Fibroblast of peridontal ligament (primary cell): ENCODE data around the gene LINC00305.

Experiments
- DNase-seq: peaks from one replicate; pipeline ENCODE4 v3.0.0-alpha.2; 2010; ENCODE audit errors: extremely low read depth

The LINC00305 gene

GRCh38 chr18:64115881-64116280 lies 33.0 kb downstream of the LINC00305 start:
- DNase-seq, result no peak

- DNase-seq, result no peak
Measured at GRCh38 chr18:64111950-64112349, 36.9 kb downstream of the LINC00305 start.

DNA sequence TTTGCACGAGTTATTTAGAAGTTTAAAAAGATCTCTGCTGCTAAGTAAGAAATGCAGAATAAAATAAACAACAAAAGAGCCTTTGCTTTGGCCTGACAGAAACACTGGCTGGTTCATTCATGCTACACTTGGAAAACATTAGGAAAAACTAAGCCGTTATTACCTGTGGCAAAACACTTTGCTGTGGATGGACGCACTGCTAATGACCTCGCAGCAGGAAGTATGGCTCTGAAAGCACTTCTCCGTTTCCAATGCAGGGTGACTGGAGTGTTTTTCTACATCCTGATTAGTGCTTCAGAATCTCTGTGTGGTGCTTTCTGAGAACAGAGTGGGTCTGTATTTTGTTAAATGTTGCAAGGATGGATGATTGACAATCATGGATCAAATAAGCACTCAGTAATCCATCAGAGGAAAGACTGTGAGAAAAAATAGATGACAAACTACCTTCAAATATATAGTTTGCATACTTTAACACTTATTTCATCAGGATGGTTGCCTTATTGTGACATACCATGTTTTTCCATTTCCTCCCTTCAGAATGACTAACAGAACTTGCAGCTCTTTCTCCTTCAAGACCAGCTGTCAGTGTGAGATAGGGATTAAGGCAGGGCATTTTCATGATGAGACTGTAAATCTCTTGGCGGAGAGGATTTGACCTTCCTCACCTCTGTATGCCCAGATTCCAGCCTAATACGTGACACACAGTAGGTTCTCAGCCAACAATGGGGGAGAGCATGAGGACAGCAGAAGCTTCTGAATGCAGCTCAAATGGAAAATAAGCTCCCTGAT lies 38.0 kb downstream of the LINC00305 start:
- no peak for DNase-seq

- DNase-seq, result no peak
Measured at GRCh38 chr18:64103986-64104385, 44.9 kb downstream of the LINC00305 start.

DNA sequence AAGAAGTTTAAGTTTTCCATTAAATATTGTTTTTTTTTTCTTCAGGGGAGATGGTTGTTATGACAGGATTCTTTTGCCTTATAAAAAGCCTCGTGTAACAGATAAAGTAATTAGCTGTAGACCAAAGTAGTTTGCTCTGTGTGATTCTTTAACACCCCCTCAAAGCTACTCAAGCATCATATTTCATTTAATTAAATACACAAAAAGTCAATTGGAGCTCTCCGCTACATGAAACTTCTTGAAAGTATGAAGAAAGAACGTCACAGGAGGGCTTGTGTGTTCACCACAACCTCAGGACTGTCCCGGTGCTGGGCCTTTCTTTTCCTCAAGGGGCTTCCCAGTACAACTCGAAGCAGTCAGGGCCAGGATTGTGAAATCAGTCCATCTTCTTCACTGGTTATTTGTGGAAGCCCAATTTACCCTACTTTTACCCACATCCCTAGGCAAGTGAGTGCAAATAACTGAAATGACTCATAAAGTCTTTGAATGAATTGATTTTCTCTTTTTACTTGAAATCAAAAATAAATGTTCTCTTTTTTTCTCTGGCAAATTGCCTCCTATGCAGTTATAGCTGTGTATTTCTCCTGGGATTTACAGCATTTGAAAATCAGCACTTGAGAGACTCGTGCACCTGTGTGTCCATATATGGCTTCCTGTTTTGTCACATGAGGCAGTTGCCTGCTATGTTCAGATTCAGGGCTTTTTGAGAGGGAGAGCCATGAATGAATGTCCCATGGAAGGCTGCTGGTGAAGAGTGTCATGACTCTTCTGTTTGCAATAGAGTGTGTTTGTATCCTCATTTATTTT lies 48.6 kb downstream of the LINC00305 start:
- no peak for DNase-seq

DNA sequence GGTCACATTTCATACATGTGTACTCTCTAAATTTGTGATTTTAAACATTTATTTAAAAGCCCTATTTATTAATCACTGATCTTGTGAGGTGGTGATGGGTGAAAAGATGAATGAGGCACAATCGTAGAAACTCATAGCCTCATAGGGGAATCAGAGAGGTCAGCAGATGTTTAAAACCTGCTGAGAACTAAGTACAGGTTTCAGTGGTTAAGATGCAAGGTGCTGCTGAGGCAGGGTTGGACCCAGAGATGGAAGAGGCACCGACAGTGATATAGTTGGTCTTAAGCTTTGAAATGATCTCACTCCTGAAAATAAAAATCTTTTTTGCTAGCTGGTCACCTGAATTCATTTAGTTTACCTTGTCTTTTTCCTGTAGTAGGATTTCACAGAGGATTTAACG lies 49.6 kb downstream of the LINC00305 start:
- no peak for DNase-seq

DNA sequence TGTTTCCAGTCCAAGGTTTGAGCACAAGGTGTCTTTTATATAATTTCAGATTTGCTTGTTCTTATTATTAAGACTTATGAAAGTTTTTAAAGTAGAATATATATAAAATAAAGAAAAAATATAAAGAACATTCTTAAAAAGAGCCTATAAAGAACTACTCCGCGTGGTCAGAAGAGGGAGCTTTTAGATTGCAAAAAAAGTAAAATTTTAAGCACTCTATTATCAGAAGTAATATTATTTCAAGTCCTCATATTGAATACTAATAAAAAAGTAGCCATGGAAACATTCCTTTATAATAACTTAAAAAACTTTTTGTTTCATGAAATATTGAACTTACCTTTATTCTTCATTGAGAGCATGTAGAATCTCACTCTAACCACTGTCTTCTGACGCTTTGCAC lies 51.4 kb downstream of the LINC00305 start:
- no peak for DNase-seq

GRCh38 chr18:64095056-64095455 lies 53.8 kb downstream of the LINC00305 start:
- no peak for DNase-seq

- DNase-seq, result no peak
Measured at GRCh38 chr18:64094210-64094609, 54.7 kb downstream of the LINC00305 start.

GRCh38 chr18:64091526-64091925 lies 57.4 kb downstream of the LINC00305 start:
- DNase-seq, result no peak

DNA sequence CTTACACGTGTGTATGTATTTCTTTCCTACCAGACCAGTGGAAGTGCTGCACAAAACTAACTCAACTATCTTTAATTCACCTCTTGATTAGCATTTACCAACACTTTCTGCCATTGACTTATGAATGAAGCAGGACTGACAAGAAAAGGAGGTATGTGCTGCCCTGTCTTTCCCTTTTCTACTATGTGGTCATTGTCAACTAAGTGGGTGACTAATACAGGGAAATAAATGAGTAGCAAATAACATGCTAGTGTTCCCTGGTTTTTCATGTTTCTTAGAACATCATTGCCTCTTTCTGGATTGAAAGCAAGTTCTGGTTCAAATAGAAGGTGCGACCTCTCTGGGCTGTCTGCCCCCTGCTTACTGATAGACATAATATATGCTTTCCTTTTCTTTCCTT lies 58.0 kb downstream of the LINC00305 start:
- no peak for DNase-seq

DNA sequence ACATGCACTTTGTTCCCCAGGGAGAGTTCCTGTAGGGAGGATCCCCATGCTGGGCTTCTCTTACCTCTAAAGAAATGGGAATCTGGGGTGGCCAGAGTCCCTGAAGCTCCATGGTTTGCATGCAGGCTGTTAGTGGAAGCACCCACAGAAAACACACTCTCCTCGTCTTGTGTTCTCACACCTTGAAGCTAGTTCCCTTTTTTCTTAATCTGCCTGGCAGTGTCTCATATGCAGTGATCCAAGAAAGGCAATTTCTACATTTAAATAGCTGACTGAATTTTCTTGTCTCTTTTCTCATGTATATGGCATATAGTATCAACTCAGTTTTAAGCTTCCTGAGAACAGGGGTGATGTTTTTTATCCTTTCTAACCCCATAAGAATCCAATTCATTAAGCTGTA lies 65.0 kb downstream of the LINC00305 start:
- no peak for DNase-seq

GRCh38 chr18:64082513-64082912 lies 66.4 kb downstream of the LINC00305 start:
- DNase-seq, result no peak

- DNase-seq, result no peak
Measured at GRCh38 chr18:64082054-64082453, 66.8 kb downstream of the LINC00305 start.

DNA sequence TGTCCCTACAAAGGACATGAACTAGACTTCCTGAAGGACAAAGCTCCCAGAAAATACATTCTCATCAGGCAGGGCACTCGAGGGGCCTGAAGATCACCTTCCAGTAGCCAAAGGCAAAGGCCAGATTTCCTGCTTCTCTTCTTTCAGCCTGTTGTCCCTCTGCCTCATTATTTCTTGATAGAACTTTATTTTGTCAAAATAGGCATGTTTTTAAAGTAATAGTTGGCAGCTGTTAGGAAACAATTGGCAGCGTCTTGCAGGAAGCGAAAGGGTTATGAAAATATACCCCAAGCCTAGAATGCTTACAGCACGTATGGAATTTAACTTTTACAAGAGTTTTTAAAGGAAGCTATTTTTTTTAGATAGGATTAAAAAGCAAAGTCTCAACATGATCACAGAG lies 74.9 kb downstream of the LINC00305 start:
- DNase-seq, result no peak

GRCh38 chr18:64055019-64055418 lies 93.9 kb downstream of the LINC00305 start:
- no peak for DNase-seq

DNA sequence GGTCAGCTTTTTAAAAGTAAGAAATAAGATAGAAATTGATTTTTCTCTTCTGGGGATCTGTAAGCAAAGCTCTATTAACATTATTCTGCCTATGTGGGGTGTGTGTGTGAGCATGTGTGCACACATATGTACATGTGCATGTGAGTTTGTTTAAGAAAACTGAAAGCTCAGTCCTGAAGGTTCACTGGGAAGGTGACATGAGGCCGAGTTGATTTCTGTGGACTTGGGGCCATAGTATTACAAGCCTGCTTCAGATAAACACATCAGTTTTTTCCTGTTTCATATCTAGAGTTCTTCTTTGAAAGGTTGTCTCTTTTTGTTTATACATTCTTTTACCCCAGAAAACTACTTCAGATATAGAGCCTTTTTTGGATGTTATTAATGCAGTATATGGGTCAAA lies 95.6 kb downstream of the LINC00305 start:
- no peak for DNase-seq

- no peak for DNase-seq
Measured at GRCh38 chr18:64052772-64053171, 96.1 kb downstream of the LINC00305 start.

- no peak for DNase-seq
Measured at GRCh38 chr18:64044616-64045015, 104.3 kb downstream of the LINC00305 start.

- no peak for DNase-seq
Measured at GRCh38 chr18:64042728-64043358, 106.0 kb downstream of the LINC00305 start.

DNA sequence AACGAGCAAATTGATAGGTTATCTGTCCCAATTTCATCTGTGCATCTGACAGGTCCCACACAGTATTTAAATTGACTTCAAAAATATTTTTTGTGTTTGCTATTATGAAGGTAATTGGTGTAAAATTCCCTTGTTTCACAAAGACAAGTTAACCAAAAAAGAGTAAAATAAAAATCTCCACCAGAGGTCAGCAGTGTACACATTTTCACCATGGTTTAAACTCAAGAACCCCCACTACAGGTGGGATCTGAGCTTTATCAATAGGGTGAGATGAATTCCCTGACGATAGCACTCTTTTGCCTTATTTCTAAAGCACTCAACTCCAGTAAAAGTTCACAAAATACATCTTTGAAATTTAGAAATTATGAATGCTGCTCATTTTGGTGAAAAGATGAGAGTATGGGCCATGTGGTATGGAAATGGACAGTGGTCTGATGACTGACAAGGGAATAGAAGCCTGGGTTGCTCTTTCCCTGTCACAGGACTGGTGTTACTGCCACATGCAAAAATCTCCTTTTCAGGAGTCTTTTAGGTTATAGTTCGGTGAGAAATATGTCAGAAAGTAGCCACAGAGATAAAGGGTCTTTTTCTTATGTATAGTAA lies 111.0 kb downstream of the LINC00305 start:
- DNase-seq, result peak; percentile 17

DNA sequence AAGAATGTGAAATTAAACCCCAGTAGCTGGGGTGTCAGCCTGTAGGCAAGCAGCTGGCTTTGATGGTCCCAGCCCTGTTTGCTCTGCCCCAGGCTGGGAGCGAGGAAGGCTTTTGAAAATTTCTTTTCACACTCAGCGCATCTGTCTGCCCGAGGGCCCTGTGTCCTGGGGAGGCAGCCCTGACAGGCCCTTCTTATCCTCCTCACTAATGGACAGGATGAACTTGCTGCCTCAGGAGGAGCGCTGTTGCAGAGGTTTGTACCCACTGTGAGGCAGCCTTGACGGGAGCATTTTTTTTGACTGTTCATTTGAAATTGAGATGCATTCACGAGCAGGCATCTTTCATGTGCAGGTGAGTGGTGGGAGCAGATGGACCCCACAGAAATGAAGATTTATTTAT lies 116.6 kb downstream of the LINC00305 start:
- DNase-seq, result no peak
